ENCODE data around the gene AADACL2.
"Not testable (repeated sequence)": the region's sequence is repeated elsewhere in the genome, so short reads cannot be mapped to it uniquely, and the experiment has no call there.

The AADACL2 gene

GRCh38 chr3:151733613-151734012, at the start of gene AADACL2:
TSS of gene AADACL2 (plus strand) at chr3:151733927. CDS start at chr3:151734036, 109 bp downstream.
- DNase-seq (ENCODE audit: low read depth), result no peak

GRCh38 chr3:151684094-151684493, 49.6 kb upstream of the AADACL2 start:
- no peak for DNase-seq (ENCODE audit: low read depth)

- no peak for DNase-seq (ENCODE audit: low read depth)
These were observed 47.5 kb upstream of the AADACL2 start for GRCh38 chr3:151686257-151686656.

- no peak for DNase-seq (ENCODE audit: low read depth)
These were observed 46.7 kb upstream of the AADACL2 start for GRCh38 chr3:151687076-151687475.

GRCh38 chr3:151688571-151688970, 45.2 kb upstream of the AADACL2 start:
- DNase-seq (ENCODE audit: low read depth), result no peak

- no peak for DNase-seq (ENCODE audit: low read depth)
These were observed 43.1 kb upstream of the AADACL2 start for GRCh38 chr3:151690645-151691044.

- DNase-seq (ENCODE audit: low read depth), result no peak
These were observed 36.2 kb upstream of the AADACL2 start for GRCh38 chr3:151697496-151697895.

- DNase-seq (ENCODE audit: low read depth), result no peak
These were observed 26.5 kb upstream of the AADACL2 start for GRCh38 chr3:151707216-151707615.

GRCh38 chr3:151708868-151709267, 24.9 kb upstream of the AADACL2 start:
- DNase-seq (ENCODE audit: low read depth), result no peak

- DNase-seq (ENCODE audit: low read depth), result peak; percentile 5
These were observed 23.9 kb upstream of the AADACL2 start for GRCh38 chr3:151709847-151710246.

- no peak for DNase-seq (ENCODE audit: low read depth)
These were observed 12.4 kb upstream of the AADACL2 start for GRCh38 chr3:151721294-151721693.

- DNase-seq (ENCODE audit: low read depth), result no peak
These were observed 10.9 kb upstream of the AADACL2 start for GRCh38 chr3:151722856-151723255.

GRCh38 chr3:151724576-151725562, 8.9 kb upstream of the AADACL2 start:
- DNase-seq (ENCODE audit: low read depth), result no peak

- no peak for DNase-seq (ENCODE audit: low read depth)
These were observed 7.7 kb upstream of the AADACL2 start for GRCh38 chr3:151726016-151726415.

- DNase-seq (ENCODE audit: low read depth), result no peak
These were observed 866 bp upstream of the AADACL2 start for GRCh38 chr3:151732861-151733260.

- no peak for DNase-seq (ENCODE audit: low read depth)
These were observed 6.9 kb downstream of the AADACL2 start for GRCh38 chr3:151740581-151740980.

- no peak for DNase-seq (ENCODE audit: low read depth)
These were observed 10.1 kb downstream of the AADACL2 start for GRCh38 chr3:151743855-151744254.

GRCh38 chr3:151750181-151750580, 16.5 kb downstream of the AADACL2 start:
- DNase-seq (ENCODE audit: low read depth), result no peak

- DNase-seq (ENCODE audit: low read depth), result no peak
These were observed 17.0 kb downstream of the AADACL2 start for GRCh38 chr3:151750678-151751077.

- peak; percentile 28 for DNase-seq (ENCODE audit: low read depth)
These were observed 17.4 kb downstream of the AADACL2 start for GRCh38 chr3:151751161-151751560.

GRCh38 chr3:151753846-151754245, 20.1 kb downstream of the AADACL2 start:
- no peak for DNase-seq (ENCODE audit: low read depth)

- DNase-seq (ENCODE audit: low read depth), result no peak
These were observed 27.9 kb downstream of the AADACL2 start for GRCh38 chr3:151761581-151761980.

GRCh38 chr3:151764699-151765098, 31.0 kb downstream of the AADACL2 start:
- not testable (repeated sequence) for DNase-seq (ENCODE audit: low read depth)

- DNase-seq (ENCODE audit: low read depth), result peak; percentile 23
These were observed 32.0 kb downstream of the AADACL2 start for GRCh38 chr3:151765685-151766084.

Data from HS-5 (cell line).